IgD-negative memory B cell (primary cell): ENCODE results near the gene S100A13. TPM values are rescaled to one million over a fixed set of nuclear protein-coding genes. Genes with fewer than 3 reads are reported as not detected.
A peak's percentile ranks its signal among the peaks of the same experiment; 100 is the strongest.

Experiments used
- H3K27ac Mint-ChIP-seq, 3 donors: one replicate each; pipeline ENCODE4 v1.8.0; 2020 to 2022; ENCODE audit warnings: mild to moderate bottlenecking in 3 of 3, mixed read lengths in 3 of 3, moderate library complexity in 1 of 3
- H3K27me3 Mint-ChIP-seq: one replicate; pipeline ENCODE4 v1.8.0; 2021; ENCODE audit warnings: mixed read lengths
- H3K36me3 Mint-ChIP-seq: one replicate; pipeline ENCODE4 v1.8.0; 2020; ENCODE audit warnings: mild to moderate bottlenecking, mixed read lengths
- H3K4me1 Mint-ChIP-seq, 3 donors: one replicate each; pipeline ENCODE4 v1.8.0; 2020 to 2022; ENCODE audit warnings: mixed read lengths in 3 of 3, mild to moderate bottlenecking in 1 of 3
- H3K4me3 Mint-ChIP-seq, 4 donors: one replicate each; pipeline ENCODE4 v1.8.0; 2020 to 2022; ENCODE audit warnings: mild to moderate bottlenecking in 4 of 4, mixed read lengths in 4 of 4, moderate library complexity in 3 of 4
- H3K9me3 Mint-ChIP-seq, 3 donors: one replicate each; pipeline ENCODE4 v1.8.0; 2020 to 2021; ENCODE audit warnings: mixed read lengths in 3 of 3, mild to moderate bottlenecking in 1 of 3
- polyA plus RNA-seq: library from polyadenylated mRNA; unstranded; fragments of 300-500 nt; fragmentation: Illumina TruSeq; gene quantifications from one replicate; pipeline ENCODE4 v1.2.3, GENCODE V29; 2021

The S100A13 gene
- polyA plus RNA-seq, 1 donor from 2014 or later: 3.0 TPM

DNA sequence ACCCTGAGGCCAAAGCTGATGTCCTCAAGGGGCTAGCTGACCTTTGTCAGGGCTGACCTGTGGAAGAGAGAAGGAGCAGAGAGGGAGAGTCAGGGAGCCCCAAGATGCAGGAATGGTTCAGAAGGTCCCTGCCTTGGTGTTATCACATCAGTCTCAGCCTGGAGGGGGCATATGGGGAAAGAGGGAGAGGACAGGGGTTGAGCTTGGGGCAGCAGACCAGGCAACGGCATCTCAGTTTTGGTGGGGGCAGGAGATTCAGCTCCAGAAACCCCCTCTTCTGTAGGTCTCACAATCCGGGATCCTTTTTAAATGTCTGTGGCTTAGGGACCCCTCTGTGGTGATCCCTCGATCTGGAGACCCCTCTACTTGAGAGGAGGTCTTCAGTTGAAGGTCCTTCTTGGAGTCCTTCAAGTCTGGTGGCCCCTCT lies 815 bp downstream of the S100A13 start:
- H3K27me3 Mint-ChIP-seq: peaks cover 7% of the 10 kb centered on the region
- H3K27ac Mint-ChIP-seq: no peak overlapping the region

DNA sequence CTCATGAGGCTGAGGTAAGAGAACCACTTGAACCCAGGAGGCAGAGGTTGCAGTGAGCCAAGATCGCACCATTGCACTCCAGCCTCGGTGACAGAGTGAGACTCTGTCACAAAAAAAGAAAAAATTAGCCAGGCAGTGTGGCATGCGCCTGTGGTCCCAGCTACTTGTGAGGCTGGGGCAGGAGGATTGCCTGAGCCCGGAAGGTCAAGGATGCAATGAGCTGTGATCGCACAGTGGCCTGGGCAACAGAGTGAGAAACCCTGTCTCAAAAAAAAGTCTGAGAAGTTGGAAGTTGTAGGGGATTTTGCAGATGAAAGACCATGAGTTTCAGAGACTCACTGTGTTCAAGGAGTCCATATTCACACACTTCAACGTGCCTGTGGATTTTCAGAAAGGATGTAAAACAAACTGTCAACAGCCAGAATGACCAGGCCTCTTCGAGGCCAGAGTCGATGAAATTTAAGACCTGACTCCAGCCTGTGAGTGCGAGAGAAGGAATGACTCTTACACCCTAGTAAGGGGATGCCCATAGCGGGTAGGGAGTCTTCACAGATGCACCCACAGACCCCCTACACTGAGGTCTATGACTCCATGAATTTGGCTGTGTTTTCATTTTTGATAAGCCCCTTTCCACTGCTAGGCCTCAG lies 2.2 kb downstream of the S100A13 start:
- H3K4me3 Mint-ChIP-seq: no peak overlapping the region
- no peaks in the 10 kb centered on the region for H3K9me3 Mint-ChIP-seq
- H3K27ac Mint-ChIP-seq: peak overlapping the region in 1 of 3 donors; percentile 20
- H3K36me3 Mint-ChIP-seq: peaks cover 2% of the 10 kb centered on the region
- H3K27me3 Mint-ChIP-seq: peaks cover 7% of the 10 kb centered on the region
- H3K4me1 Mint-ChIP-seq: peaks cover 7 to 22% (median 11%) of the 10 kb centered on the region in 3 donors

More for the DNA sequence above, 815 bp downstream of the S100A13 start:
- H3K4me3 Mint-ChIP-seq: peak overlapping the region in 1 of 4 donors; percentile 68
- peaks cover 2% of the 10 kb centered on the region for H3K36me3 Mint-ChIP-seq
- no peaks in the 10 kb centered on the region for H3K9me3 Mint-ChIP-seq
- H3K4me1 Mint-ChIP-seq: peaks cover 7 to 27% (median 12%) of the 10 kb centered on the region in 3 donors

DNA sequence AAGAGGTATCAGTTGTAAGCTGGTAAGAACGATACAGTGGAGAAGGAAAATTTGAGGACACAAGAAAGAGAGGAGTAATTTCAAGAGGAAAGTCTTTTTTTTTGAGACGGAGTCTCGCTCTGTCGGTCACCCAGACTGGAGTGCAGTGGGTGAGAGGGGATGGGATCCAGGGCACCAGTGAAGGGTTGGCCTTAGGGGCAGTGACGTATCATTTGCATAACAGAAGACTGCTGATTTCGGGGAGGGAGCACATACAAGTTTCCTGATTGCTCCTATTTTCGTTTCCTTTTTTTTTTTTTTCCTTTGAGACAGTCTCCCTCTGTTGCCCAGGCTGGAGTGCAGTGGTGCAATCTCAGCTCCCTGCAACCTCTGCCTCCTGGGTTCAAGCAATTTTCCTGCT lies 4.2 kb downstream of the S100A13 start:
- Mint-ChIP-seq H3K27ac (peak overlapping the region in 1 of 3 donors; percentile 13), H3K36me3 (peaks cover 3% of the 10 kb centered on the region)

DNA sequence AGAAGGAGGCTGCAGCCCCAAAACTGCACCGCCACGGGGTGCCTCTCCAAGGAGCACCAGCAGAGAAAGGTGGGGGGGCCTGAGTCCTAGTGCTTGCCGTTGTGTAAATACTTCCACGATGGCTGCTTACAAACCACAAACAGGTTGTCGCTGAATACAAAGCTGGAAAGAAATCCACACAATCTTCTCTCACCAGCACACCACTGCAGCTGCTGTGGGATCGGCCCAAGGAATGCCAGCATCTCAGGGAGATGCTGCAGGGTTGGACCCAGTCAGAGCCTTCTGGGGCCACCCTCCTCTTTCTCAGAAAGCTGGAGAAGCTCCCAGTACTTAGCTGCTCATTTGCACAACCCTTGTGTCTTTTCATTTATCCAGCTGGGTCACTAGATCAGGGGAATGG lies 8.1 kb downstream of the S100A13 start:
- H3K27me3 Mint-ChIP-seq: no peaks in the 10 kb centered on the region
- H3K4me1 Mint-ChIP-seq: peaks cover 6 to 13% (median 9%) of the 10 kb centered on the region in 3 donors
- peaks cover 0 to 2% (median 0%) of the 10 kb centered on the region in 3 donors for H3K9me3 Mint-ChIP-seq
- H3K27ac Mint-ChIP-seq: no peak overlapping the region
- peaks cover 3% of the 10 kb centered on the region for H3K36me3 Mint-ChIP-seq
- H3K4me3 Mint-ChIP-seq: no peak overlapping the region

More for the DNA sequence above, 4.2 kb downstream of the S100A13 start:
- Mint-ChIP-seq H3K27me3 (peaks cover 7% of the 10 kb centered on the region), H3K4me3 (no peak overlapping the region), H3K9me3 (no peaks in the 10 kb centered on the region), H3K4me1 (peaks cover 7 to 22% (median 8%) of the 10 kb centered on the region in 3 donors)

DNA sequence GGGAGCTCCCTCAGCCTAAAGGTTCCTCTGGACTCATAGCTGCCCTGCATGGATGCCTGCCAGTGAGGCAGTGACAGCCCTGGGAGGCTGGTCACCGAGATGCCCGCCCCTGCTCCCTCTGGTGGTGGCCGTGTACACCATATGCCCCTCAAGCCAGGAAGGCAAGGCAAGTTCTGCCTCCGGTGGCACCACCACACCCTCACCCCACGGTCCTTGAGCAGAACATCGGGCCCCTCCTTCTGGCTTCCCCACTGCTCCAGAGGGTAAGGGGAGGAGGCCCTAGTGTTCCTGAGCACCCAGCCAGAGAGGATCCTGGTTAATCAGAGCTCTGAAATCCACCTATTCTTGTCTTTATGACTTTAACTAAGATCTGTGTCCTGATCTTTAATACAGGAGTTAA lies 9.6 kb downstream of the S100A13 start:
- Mint-ChIP-seq H3K36me3 (peaks cover 1% of the 10 kb centered on the region), H3K27me3 (no peaks in the 10 kb centered on the region), H3K9me3 (peaks cover 0 to 2% (median 0%) of the 10 kb centered on the region in 3 donors), H3K4me3 (no peak overlapping the region), H3K27ac (no peak overlapping the region), H3K4me1 (peaks cover 0 to 6% (median 5%) of the 10 kb centered on the region in 3 donors)

DNA sequence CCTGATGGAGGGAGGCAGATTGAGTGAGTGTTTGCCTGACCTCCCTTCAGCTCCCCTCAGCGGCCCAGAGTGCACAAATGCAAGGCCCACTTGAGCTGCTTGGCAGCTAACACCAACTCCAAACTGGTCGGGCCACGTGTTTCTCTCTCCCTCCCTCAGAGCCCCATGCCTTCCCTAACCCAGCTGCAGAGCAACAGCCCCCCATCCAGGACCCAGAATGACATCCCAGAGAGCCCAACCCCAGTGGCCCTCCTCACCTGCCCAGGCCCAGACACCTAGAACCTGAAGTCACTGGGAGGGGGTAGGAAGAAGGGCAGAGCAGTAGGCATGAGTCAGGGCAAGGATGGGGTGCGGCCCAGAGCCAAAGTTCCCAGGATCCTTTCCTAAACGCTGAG lies 10.4 kb downstream of the S100A13 start:
- Mint-ChIP-seq H3K27ac (peak overlapping the region in 1 of 3 donors; percentile 67), H3K9me3 (peaks cover 0 to 2% (median 0%) of the 10 kb centered on the region in 3 donors), H3K27me3 (peaks cover 2% of the 10 kb centered on the region), H3K36me3 (peaks cover 1% of the 10 kb centered on the region), H3K4me1 (peaks cover 0 to 6% (median 4%) of the 10 kb centered on the region in 3 donors), H3K4me3 (no peak overlapping the region)

DNA sequence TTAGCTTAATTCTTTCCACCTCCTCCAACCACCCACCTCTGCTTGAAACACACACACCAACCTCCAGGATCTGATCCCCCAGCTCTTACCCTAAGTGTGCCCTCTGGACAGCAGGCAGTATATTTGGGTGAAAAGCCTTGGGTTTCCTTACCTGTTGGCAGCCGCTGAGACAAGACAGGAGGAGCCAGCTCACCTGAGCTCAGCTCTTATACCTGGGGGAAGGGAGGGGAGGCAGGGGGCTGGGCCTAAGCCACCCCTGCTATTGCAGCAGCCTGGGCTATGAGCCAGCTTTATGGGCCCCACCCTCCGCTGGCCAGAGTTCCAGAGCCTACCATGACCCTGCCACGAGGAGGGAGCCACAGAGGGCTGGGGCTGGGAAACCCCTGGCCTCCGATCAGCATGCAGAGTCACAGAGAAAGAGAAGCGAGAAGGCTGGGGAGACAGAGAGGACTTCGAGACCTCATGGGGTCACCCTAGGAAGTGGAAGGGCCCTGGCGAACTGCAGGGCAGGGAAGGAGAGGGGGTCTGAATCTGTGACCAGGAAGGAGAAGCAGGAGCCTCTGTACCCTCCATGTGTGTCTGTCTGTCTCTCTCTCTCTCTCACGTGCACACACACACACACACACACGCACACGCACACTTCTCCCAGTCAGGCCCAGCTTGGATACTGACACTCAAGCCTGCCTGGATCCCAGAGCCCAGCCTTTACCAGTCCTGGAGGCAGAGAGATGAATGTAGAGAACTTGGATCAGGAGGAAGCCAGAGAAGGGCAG lies 11.0 kb downstream of the S100A13 start, which contains the start of gene S100A14:
Gene S100A14 (minus strand): TSS at position 182 of the 773 bp plus-strand sequence. CDS start 467 bp downstream, outside the sequence.
- Mint-ChIP-seq H3K36me3 (peaks cover 1% of the 10 kb centered on the region), H3K9me3 (peaks cover 0 to 2% (median 0%) of the 10 kb centered on the region in 3 donors), H3K4me3 (no peak within 1 kb of the TSS), H3K27me3 (peaks cover 2% of the 10 kb centered on the region), H3K4me1 (peaks cover 0 to 6% (median 4%) of the 10 kb centered on the region in 3 donors), H3K27ac (peak within 1 kb of the TSS in 1 of 3 donors; percentile 67)

DNA sequence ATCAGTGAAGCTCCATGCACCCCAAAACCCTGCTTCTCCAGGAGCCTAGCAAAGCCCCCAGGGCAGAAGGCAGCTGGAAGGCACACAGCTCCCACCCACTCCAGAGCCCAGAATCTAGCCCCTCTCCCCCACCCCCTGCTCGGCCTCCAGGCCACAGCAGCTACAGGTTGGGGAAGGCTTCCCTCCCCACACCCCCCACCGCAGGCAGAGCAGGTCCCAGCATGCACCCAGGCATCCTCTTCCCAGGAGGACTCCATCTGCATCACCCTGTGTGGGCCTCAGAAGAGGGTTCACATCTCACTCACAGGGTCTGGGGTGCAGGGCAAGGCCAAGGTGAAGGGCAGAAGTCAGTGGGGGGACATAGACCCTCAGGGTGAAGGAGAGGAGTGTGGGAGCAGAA lies 11.9 kb downstream of the S100A13 start:
- Mint-ChIP-seq H3K27ac (no peak overlapping the region), H3K27me3 (peaks cover 2% of the 10 kb centered on the region), H3K4me3 (no peak overlapping the region), H3K4me1 (peaks cover 0 to 6% (median 4%) of the 10 kb centered on the region in 3 donors), H3K9me3 (peaks cover 0 to 2% (median 0%) of the 10 kb centered on the region in 3 donors), H3K36me3 (peaks cover 1% of the 10 kb centered on the region)

DNA sequence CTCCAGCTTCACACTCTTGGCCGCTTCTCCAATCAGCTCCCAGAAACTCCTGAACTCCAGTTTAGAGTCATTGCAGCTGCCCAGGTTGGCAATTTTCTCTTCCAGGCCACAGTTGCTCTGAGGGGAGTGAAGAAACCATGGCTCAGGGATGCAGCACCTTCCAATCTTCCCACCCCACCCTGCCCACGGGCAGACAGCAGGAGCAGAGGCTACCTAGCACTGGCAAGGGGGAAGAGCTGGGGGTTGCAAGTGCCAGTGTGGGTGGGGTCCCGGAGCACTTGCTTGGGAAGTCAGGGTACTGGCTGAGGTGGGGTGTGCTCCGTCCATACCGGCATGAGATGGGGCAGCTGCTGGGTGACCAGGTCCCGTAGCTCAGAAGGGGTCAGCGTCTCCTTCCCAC lies 12.4 kb downstream of the S100A13 start:
- H3K4me3 Mint-ChIP-seq: no peak overlapping the region
- no peak overlapping the region for H3K27ac Mint-ChIP-seq
- H3K9me3 Mint-ChIP-seq: peaks cover 0 to 2% (median 0%) of the 10 kb centered on the region in 3 donors
- H3K27me3 Mint-ChIP-seq: peaks cover 2% of the 10 kb centered on the region
- peaks cover 0 to 6% (median 4%) of the 10 kb centered on the region in 3 donors for H3K4me1 Mint-ChIP-seq
- H3K36me3 Mint-ChIP-seq: peaks cover 1% of the 10 kb centered on the region

DNA sequence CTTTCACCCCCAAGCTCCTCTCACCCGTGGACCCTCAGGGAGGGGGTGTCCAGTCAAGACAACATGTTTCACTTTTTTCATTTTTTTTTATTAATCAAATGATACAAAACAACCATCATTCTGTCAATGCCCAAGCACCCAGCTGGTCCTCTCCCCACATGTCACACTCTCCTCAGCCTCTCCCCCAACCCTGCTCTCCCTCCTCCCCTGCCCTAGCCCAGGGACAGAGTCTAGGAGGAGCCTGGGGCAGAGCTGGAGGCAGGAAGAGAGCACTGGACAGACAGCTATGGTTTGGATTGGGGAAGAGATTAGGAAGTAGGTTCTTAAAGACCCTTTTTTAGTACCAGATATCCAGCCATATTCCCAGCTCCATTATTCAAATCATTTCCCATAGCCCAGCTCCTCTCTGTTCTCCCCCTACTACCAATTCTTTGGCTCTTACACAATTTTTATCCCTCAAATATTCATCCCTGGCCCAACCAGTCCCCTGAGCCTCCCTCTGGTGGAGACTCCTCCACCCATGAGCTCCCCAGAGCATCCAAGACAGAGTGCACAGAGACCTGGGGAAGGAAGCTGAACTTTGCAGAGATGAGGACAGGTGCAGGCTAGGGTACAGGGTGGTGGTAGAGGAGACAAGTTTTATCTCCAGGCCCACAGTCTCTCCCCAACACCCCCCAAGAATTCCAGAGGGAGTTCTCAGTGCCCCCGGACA lies 13.0 kb downstream of the S100A13 start:
- Mint-ChIP-seq H3K4me1 (peaks cover 0 to 6% (median 4%) of the 10 kb centered on the region in 3 donors), H3K27me3 (peaks cover 2% of the 10 kb centered on the region), H3K9me3 (peaks cover 0 to 2% (median 0%) of the 10 kb centered on the region in 3 donors), H3K36me3 (no peaks in the 10 kb centered on the region), H3K27ac (no peak overlapping the region), H3K4me3 (no peak overlapping the region)

DNA sequence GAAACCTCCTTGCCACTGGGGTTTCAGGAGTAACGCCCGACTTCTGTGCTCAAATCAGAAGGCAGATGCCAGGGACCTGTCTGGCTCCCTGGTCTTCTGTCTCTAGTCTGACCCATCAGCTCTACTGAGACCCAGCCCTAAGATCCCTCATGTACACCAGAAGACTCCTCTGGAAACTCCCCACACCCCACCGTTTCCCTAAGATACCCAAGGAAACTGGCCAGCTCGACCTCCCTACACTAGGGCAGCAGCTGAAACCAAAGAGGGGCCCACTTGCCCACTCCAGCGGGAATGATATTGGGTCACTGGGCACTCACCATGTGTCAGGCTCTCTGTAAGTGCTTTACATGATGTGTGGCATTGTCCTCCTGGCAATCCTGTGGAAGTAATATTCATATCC lies 13.9 kb downstream of the S100A13 start:
- peaks cover 0 to 6% (median 4%) of the 10 kb centered on the region in 3 donors for H3K4me1 Mint-ChIP-seq
- H3K4me3 Mint-ChIP-seq: no peak overlapping the region

DNA sequence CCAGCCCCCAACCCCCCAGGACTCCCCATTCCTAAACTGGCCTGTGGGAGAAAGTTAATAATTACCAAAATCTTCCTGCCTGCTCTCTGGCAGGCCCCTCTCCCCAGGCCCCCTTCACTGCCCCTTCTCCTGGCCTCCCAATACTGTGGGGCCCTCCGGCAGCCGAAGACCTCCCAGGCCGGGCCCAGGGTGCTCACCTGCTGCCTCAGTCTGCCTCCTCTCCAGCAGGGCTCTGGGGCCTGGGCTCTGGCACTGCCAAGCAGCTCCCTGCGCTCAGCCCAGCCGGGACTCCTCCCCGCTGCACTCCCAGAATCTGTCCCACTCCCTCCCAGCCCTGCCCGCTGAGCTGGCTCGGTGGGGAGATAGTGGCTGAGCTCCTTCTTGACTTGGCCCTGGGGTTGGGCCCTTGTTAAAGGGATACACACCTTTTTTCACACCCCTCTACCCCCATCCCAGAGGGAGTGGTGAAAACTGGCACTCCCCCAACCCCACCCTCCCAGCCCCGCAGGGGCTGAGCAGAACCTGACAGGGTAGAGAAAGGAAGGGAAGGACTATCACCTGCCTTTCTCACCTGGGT lies 14.5 kb downstream of the S100A13 start, which contains the start of gene S100A16:
Gene S100A16 (minus strand): TSS at position 383 of the 577 bp plus-strand sequence. CDS start 4,986 bp downstream, outside the sequence.
- no peak within 1 kb of the TSS for H3K27ac Mint-ChIP-seq
- H3K4me3 Mint-ChIP-seq: no peak within 1 kb of the TSS
- peaks cover 2% of the 10 kb centered on the region for H3K36me3 Mint-ChIP-seq
- peaks cover 0 to 5% (median 4%) of the 10 kb centered on the region in 3 donors for H3K4me1 Mint-ChIP-seq
- H3K27me3 Mint-ChIP-seq: peaks cover 2% of the 10 kb centered on the region
- peaks cover 0 to under 1% (median 0%) of the 10 kb centered on the region in 3 donors for H3K9me3 Mint-ChIP-seq

More for the DNA sequence above, 13.9 kb downstream of the S100A13 start:
- peaks cover 0 to 2% (median 0%) of the 10 kb centered on the region in 3 donors for H3K9me3 Mint-ChIP-seq
- H3K27ac Mint-ChIP-seq: no peak overlapping the region
- H3K27me3 Mint-ChIP-seq: peaks cover 2% of the 10 kb centered on the region
- H3K36me3 Mint-ChIP-seq: peaks cover 2% of the 10 kb centered on the region

DNA sequence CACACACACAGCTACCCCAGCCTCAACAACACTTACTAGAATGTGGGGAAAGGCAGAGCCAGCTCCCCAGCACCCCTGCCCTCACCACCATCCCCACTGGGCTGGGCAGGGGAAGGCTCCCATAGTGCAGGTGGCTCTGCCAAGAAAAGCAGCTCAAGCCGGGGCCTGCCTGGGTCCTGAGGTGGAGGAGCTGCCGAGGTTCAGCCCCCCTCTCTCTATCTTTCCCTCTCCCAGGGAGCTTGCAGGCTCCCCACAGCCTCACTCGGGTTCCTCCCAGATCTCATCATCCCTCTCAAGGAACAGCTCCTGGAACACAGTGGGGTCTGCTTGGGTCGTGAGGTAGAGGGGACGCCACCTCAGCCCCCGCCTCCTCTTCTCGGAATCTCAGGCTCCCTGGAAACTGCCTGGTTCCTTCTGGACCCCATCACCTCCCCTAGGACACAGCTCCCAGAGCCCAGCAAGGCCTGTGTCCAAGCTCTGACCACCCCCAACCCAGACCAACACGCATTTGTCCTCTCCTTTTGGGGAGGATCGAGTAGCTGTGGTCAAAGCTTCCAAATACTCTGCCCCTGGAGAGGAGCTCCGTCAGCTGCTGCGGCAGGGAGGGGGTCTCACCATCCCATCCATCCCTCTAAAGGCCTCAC lies 15.1 kb downstream of the S100A13 start:
- Mint-ChIP-seq H3K4me3 (no peak overlapping the region), H3K4me1 (no peaks in the 10 kb centered on the region), H3K36me3 (peaks cover 2% of the 10 kb centered on the region), H3K9me3 (no peaks in the 10 kb centered on the region), H3K27ac (no peak overlapping the region), H3K27me3 (peaks cover 2% of the 10 kb centered on the region)

DNA sequence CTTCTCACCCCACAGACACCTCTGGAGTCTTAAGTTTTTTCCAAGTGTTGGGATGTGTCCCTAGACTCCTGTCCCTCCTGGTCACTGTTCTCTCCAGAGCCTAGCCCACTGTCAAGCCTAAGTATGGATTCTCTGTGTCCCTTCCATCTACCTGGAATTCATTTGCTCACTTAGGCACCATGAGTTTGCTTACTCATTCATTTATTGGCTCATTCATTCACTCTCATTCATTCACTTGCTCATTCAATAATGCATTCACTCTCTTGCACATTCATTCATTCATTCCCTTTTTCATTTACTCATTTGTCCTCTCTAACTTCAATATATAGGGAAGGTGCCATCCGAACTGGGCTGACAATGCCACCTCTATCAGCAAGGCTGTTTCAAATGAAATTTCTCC lies 15.9 kb downstream of the S100A13 start:
- H3K4me1 Mint-ChIP-seq: no peaks in the 10 kb centered on the region
- H3K36me3 Mint-ChIP-seq: peaks cover 2% of the 10 kb centered on the region
- peaks cover 2% of the 10 kb centered on the region for H3K27me3 Mint-ChIP-seq
- peak overlapping the region in 1 of 3 donors; percentile 78 for H3K27ac Mint-ChIP-seq
- no peaks in the 10 kb centered on the region for H3K9me3 Mint-ChIP-seq
- H3K4me3 Mint-ChIP-seq: no peak overlapping the region
